GM12873 (cell line): ENCODE data around the gene ORM1.
"Not testable (repeated sequence)": the region's sequence is repeated elsewhere in the genome, so short reads cannot be mapped to it uniquely, and the experiment has no call there.

Experiments
- TF ChIP-seq, protein P1 (sequence below): IDR thresholded peaks from 2 replicates; pipeline ENCODE4 v1.5.1; 2012; ENCODE audit warnings: low read depth, mild to moderate bottlenecking, moderate library complexity, low read length, control low read depth; ENCODE audit not compliant: insufficient read depth; ENCODE audit errors: missing control alignments

Gene ORM1

DNA sequence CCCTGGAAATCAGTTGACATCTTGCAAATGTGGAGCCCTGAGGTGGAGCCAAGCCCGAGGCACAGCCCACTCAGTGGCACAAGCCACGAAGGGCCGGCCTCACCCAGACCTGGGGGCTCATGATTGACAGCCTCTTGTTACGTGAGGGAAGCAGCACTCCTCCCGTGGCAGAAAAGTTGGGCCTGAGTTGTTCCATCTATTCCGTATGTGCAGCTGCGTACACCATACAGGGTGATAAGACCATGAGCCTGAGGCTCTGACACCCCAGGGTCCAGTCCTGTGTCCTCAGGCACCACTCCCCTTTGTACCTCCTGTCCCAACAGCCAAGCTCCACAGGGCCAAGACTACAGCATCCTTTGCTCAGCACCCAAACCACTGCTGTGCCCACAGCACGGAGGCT lies 4.9 kb downstream of the ORM1 start:
- TF ChIP-seq, protein P1, sequence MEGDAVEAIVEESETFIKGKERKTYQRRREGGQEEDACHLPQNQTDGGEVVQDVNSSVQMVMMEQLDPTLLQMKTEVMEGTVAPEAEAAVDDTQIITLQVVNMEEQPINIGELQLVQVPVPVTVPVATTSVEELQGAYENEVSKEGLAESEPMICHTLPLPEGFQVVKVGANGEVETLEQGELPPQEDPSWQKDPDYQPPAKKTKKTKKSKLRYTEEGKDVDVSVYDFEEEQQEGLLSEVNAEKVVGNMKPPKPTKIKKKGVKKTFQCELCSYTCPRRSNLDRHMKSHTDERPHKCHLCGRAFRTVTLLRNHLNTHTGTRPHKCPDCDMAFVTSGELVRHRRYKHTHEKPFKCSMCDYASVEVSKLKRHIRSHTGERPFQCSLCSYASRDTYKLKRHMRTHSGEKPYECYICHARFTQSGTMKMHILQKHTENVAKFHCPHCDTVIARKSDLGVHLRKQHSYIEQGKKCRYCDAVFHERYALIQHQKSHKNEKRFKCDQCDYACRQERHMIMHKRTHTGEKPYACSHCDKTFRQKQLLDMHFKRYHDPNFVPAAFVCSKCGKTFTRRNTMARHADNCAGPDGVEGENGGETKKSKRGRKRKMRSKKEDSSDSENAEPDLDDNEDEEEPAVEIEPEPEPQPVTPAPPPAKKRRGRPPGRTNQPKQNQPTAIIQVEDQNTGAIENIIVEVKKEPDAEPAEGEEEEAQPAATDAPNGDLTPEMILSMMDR: no peak

DNA sequence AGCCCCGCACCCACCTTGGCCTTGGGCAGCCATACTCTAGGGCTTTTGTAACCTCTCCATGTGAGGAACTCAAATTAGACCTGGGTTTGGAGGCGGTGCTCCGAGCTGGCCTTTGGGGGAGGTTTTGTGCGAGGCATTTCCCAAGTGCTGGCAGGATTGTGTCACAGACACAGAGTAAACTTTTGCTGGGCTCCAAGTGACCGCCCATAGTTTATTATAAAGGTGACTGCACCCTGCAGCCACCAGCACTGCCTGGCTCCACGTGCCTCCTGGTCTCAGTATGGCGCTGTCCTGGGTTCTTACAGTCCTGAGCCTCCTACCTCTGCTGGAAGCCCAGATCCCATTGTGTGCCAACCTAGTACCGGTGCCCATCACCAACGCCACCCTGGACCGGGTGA lies 6.7 kb downstream of the ORM1 start, which contains the start of gene ORM2:
Gene ORM2, plus strand, starts transcription at position 245 of the 398 bp plus-strand sequence. Its CDS starts 36 bp downstream, at position 281.
- TF ChIP-seq, protein P1: not testable (repeated sequence)

DNA sequence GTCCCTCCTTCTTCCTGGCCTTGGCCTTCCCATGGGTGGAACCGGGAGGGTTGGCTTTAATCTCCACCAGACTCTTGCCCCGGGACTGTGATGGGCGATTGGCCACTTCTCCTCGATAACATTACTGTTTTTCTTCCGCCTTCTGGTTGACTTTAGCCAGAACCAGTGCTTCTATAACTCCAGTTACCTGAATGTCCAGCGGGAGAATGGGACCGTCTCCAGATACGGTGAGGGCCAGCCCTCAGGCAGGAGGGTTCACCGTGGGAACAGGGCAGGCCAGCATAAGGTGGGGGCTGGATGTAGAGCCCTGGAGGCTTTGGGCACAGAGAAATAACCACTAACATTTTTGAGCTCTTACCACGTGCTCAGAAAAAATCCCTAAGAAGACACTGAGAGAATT lies 7.7 kb downstream of the ORM1 start:
- TF ChIP-seq, protein P1: no peak

DNA sequence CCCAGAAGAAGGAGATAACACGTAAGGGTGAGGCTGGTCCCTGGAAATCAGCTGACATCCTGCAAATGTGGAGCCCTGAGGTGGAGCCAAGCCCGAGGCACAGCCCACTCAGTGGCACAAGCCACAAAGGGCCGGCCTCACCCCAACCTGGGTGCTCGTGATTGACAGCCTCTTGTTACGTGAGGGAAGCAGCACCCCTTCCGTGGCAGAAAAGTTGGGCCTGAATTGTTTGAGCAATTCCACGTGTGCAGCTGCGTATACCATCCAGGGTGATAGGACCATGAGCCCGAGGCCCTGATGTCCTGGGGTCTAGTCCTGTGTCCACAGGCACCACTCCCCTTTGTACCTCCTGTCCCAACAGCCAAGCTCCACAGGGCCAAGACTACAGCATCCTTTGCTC lies 11.6 kb downstream of the ORM1 start:
- TF ChIP-seq, protein P1: no peak

DNA sequence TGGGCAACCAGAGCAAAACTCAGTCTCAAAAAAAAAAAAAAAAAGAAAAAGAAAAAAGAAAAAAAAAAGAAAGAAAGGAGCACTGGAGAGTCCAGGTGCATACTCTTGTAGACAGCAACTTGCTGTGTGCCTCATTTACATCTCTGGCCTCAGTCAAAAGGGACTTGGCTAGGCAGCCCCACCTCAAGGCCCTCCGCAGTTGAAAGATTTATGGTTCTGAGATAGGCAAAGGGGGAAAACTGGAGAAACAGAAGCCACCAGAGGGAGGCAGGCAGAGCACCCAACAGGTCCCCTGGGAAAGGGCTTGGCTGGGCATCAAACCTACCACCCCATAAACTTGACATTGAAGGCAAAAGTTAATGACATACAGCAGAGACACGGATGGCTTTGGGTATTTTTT lies 12.8 kb downstream of the ORM1 start:
- TF ChIP-seq, protein P1: no peak

DNA sequence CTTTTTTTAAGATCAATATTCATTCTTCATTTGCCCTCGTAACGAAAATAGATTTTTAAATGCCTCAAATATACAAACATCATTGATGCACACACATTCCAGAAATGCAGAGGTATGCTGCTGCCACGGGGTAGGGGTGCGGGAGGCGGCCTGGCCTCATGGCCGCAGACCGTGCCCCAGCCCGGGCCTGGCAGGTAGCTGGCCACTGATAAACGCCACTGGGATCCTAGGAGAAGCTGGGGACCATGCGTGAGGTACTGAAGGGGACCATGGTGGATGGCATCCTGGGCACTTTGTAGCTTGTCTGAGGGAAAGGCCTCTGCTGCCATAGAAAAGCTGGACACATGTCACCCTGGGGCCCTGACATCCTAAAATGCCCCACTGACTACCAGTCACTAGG lies 13.3 kb downstream of the ORM1 start:
- TF ChIP-seq, protein P1: no peak

DNA sequence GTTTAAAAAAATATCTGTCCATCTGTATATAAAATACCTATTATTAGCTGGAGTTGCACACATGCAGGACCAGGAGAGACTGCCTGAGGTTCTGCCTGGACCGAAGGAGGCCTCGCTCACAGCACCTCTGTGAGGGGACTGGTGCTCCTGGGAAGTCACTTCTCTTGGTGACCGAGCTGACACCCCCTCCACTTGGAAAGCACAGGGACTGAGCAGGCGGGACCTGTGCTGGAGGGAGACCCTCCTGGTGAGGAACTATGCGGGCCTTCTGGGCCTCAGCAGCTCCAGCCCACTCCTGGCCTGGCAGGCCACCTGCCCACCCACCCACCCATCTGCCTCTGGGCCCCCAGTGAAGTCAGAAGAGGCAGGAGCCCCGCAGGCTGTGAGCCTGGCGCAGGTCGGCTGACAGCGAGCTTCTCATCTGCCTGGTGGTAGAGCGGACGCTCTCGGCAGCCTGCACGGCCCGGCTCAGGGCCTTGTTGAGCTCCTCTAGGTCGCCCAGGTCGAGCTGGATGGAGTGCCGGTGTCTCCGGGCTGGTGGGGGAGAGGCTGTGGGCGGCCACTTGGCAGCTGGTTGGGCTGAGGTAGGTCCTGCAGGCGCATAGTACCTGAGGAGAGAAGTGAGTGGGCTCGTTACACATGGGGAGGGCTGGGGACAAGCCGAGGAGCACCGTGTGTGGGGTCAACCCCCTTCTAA lies 13.9 kb downstream of the ORM1 start:
- TF ChIP-seq, protein P1: no peak
